Neural progenitor cell (in vitro differentiated cells): Measurements from ENCODE around the gene JSRP1. TPM values are rescaled to one million over a fixed set of nuclear protein-coding genes. Genes with fewer than 3 reads are reported as not detected.
A peak's percentile ranks its signal among the peaks of the same experiment; 100 is the strongest.

Experiments
- DNase-seq: peaks from one replicate; pipeline ENCODE4 v3.0.0-alpha.2; 2016; ENCODE audit warnings: low spot score
- H2AFZ ChIP-seq: fragments of 200-600 bp; sonication (generic); replicated peaks from 2 replicates; pipeline ENCODE4 v1.6.1; 2016; ENCODE audit warnings: antibody characterized with exemption
- H3F3A ChIP-seq: fragments of 200-600 bp; sonication (generic); 2 replicates; pipeline ENCODE4 v1.6.1; 2016; ENCODE audit warnings: antibody characterized with exemption, low read depth
- H3K27ac ChIP-seq: fragments of 200-600 bp; sonication (generic); 2 replicates; pipeline ENCODE4 v1.5.1; 2016; ENCODE audit warnings: mild to moderate bottlenecking
- H3K27me3 ChIP-seq: fragments of 200-600 bp; sonication (generic); 2 replicates; pipeline ENCODE4 v1.6.1; 2016; ENCODE audit warnings: mild to moderate bottlenecking, moderate library complexity
- H3K36me3 ChIP-seq: fragments of 200-600 bp; sonication (generic); 2 replicates; pipeline ENCODE4 v1.5.1; 2016
- H3K4me1 ChIP-seq: fragments of 200-600 bp; sonication (generic); 2 replicates; pipeline ENCODE4 v1.6.1; 2016; ENCODE audit warnings: mixed run types
- H3K4me2 ChIP-seq: fragments of 200-600 bp; sonication (generic); 2 replicates; pipeline ENCODE4 v1.6.1; 2016
- H3K4me3 ChIP-seq: fragments of 200-600 bp; sonication (generic); 2 replicates; pipeline ENCODE4 v1.5.1; 2016
- H3K79me2 ChIP-seq: fragments of 200-600 bp; sonication (generic); 2 replicates; pipeline ENCODE4 v1.6.1; 2016; ENCODE audit warnings: low read depth
- H3K9ac ChIP-seq: fragments of 200-600 bp; sonication (generic); 2 replicates; pipeline ENCODE4 v1.6.1; 2016
- H3K9me3 ChIP-seq: fragments of 200-600 bp; sonication (generic); 2 replicates; pipeline ENCODE4 v1.5.1; 2016; ENCODE audit warnings: low read depth
- H4K20me1 ChIP-seq: fragments of 200-600 bp; sonication (generic); 2 replicates; pipeline ENCODE4 v1.6.1; 2016; ENCODE audit warnings: low read depth
- H3K27ac Mint-ChIP-seq: 3 replicates; pipeline ENCODE4 v1.8.0; 2021; ENCODE audit warnings: mixed read lengths
- H3K27me3 Mint-ChIP-seq: 2 replicates; pipeline ENCODE4 v1.8.0; 2022; ENCODE audit warnings: low read depth, mild to moderate bottlenecking, inconsistent platforms, moderate library complexity, mixed read lengths; ENCODE audit not compliant: insufficient read depth
- H3K36me3 Mint-ChIP-seq: 3 replicates; pipeline ENCODE4 v1.8.0; 2021; ENCODE audit warnings: mixed read lengths
- H3K4me1 Mint-ChIP-seq: 3 replicates; pipeline ENCODE4 v1.8.0; 2021; ENCODE audit warnings: mixed read lengths
- H3K4me3 Mint-ChIP-seq: 3 replicates; pipeline ENCODE4 v1.8.0; 2021; ENCODE audit warnings: mild to moderate bottlenecking, moderate library complexity, mixed read lengths
- H3K9me3 Mint-ChIP-seq: 3 replicates; pipeline ENCODE4 v1.8.0; 2020; ENCODE audit warnings: mixed read lengths
- EZH2 ChIP-seq: fragments of 200-600 bp; sonication (generic); IDR thresholded peaks from 2 replicates; pipeline ENCODE4 v1.6.1; 2017; ENCODE audit warnings: antibody characterized with exemption, mild to moderate bottlenecking, moderate library complexity
- EZH2phosphoT487 ChIP-seq: fragments of 200-600 bp; sonication (generic); IDR thresholded peaks from 2 replicates; pipeline ENCODE4 v1.6.1; 2017; ENCODE audit warnings: antibody characterized with exemption
- total RNA-seq: library from RNA; depleted of rRNA; stranded (reverse); fragments of >200 nt; gene quantifications from 2 replicates; pipeline ENCODE4 v1.2.3, GENCODE V29; 2015; ENCODE audit warnings: low replicate concordance
- TF ChIP-seq, protein P1 (sequence below): fragments of 200-600 bp; sonication (generic); IDR thresholded peaks from 2 replicates; pipeline ENCODE4 v1.5.1; 2017; ENCODE audit warnings: antibody characterized with exemption, mild to moderate bottlenecking

Gene JSRP1
- total RNA-seq, 1 donor from 2014 or later: not detected

DNA sequence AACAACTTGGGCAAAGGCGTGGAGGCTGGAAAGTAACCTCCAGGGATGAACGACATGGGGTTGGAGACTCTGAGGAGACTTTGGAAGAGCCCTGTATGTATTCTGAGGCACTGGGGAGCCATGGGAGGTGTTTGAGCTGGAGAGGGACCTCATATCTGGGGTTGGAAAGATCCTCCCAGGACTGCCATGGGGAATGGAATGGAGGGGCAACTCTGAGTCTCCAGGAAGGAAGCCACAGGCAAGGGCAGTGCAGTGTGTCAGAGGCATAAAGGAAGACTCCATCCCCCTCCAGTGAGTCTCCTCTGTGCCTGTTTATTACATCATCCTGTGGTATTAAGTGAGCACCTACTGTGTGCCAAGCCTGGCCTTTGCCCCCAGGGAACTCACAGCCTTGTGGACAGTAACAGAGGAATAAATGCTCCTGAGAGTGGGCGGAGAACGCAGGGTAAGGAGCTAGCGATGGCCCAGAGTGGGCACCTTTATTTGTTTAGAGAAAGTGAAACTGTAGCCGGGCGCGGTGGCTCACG lies 18.0 kb upstream of the JSRP1 start:
- no peak overlapping the region for H3K9ac ChIP-seq
- no peaks in the 10 kb centered on the region for H3K9me3 Mint-ChIP-seq
- H3K36me3 Mint-ChIP-seq: peaks cover 5% of the 10 kb centered on the region
- no peak overlapping the region for H3K27ac ChIP-seq
- H3K4me2 ChIP-seq: peak overlapping the region; percentile 87
- H3K27ac Mint-ChIP-seq: peak overlapping the region; percentile 51
- peaks cover 26% of the 10 kb centered on the region for H3F3A ChIP-seq
- H4K20me1 ChIP-seq: peaks cover 60% of the 10 kb centered on the region
- H3K4me1 ChIP-seq: peaks cover 17% of the 10 kb centered on the region
- no peak for DNase-seq
- H3K79me2 ChIP-seq: peaks cover 51% of the 10 kb centered on the region
- H3K27me3 ChIP-seq: no peaks in the 10 kb centered on the region
- TF ChIP-seq EZH2phosphoT487: no peak
- peak overlapping the region; percentile 31 for H3K4me3 Mint-ChIP-seq
- H3K4me1 Mint-ChIP-seq: peaks cover 27% of the 10 kb centered on the region
- H3K9me3 ChIP-seq: no peaks in the 10 kb centered on the region
- H2AFZ ChIP-seq: no peak overlapping the region
- H3K27me3 Mint-ChIP-seq: peaks cover 7% of the 10 kb centered on the region
- peak overlapping the region; percentile 33 for H3K4me3 ChIP-seq
- H3K36me3 ChIP-seq: no peaks in the 10 kb centered on the region

DNA sequence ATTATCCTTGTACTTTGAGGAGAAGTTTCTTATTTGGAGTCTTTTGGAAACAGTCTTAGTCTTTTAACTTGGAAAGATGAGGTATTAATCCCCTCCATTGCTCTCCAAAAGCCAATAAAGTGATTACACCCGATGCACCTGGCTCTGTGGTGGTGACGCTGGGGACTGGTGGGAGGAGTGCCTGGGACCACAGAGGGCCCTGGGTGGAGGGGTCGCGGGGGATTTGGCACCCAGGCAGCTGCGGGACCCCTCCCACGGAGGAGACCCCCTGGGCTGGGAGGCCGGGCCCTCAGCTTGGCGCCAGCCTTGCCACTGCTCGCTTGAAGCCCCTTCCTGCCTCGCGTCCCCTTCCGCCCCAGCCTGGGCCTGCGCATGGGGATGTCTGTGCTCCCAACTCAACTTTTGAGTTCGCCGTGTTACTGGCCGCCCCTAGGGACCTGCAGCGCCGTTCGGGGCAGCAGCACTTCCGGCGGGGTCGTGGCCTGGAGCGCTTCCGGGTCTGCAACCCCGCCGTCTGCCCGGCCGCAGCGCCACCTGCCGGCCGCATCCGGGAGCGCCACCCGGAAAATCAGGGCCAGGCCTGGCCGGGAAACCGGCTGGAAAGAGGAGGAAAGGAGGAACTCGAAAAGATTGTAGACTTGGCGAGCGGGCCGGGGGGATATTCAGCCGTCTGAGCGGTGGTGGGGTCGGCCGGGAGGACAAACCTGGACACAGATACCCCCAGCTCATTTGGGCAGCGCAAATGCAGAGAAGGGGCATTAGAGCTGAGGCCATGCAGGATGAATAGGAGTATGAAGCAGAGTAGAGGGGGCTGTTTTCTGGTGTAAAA lies 17.4 kb upstream of the JSRP1 start:
- Histone ChIP-seq H3K4me3 (peak overlapping the region; percentile 33), H3K9me3 (no peaks in the 10 kb centered on the region), H3K79me2 (peaks cover 55% of the 10 kb centered on the region), H3K36me3 (no peaks in the 10 kb centered on the region), H3K9ac (no peak overlapping the region), H3K27ac (peak overlapping the region; percentile 74), H2AFZ (no peak overlapping the region), H3K27me3 (no peaks in the 10 kb centered on the region), H3K4me2 (peak overlapping the region; percentile 87), H3F3A (peaks cover 28% of the 10 kb centered on the region), H4K20me1 (peaks cover 60% of the 10 kb centered on the region), H3K4me1 (peaks cover 17% of the 10 kb centered on the region)
- H3K36me3 Mint-ChIP-seq: peaks cover 5% of the 10 kb centered on the region
- peaks cover under 1% of the 10 kb centered on the region for H3K9me3 Mint-ChIP-seq
- peaks cover 29% of the 10 kb centered on the region for H3K4me1 Mint-ChIP-seq
- peak overlapping the region; percentile 51 for H3K27ac Mint-ChIP-seq
- H3K27me3 Mint-ChIP-seq: peaks cover 7% of the 10 kb centered on the region
- TF ChIP-seq EZH2phosphoT487: no peak
- TF ChIP-seq, protein P1, sequence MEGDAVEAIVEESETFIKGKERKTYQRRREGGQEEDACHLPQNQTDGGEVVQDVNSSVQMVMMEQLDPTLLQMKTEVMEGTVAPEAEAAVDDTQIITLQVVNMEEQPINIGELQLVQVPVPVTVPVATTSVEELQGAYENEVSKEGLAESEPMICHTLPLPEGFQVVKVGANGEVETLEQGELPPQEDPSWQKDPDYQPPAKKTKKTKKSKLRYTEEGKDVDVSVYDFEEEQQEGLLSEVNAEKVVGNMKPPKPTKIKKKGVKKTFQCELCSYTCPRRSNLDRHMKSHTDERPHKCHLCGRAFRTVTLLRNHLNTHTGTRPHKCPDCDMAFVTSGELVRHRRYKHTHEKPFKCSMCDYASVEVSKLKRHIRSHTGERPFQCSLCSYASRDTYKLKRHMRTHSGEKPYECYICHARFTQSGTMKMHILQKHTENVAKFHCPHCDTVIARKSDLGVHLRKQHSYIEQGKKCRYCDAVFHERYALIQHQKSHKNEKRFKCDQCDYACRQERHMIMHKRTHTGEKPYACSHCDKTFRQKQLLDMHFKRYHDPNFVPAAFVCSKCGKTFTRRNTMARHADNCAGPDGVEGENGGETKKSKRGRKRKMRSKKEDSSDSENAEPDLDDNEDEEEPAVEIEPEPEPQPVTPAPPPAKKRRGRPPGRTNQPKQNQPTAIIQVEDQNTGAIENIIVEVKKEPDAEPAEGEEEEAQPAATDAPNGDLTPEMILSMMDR: peak; percentile 97
- peak; percentile 95 for DNase-seq
- H3K4me3 Mint-ChIP-seq: peak overlapping the region; percentile 35

GRCh38 chr19:2271234-2272103 lies 15.3 kb upstream of the JSRP1 start:
- Histone ChIP-seq H4K20me1 (peaks cover 60% of the 10 kb centered on the region), H3K4me3 (peak overlapping the region; percentile 84)
- no peak overlapping the region for H3K27ac Mint-ChIP-seq

More at GRCh38 chr19:2271234-2272103, 15.3 kb upstream of the JSRP1 start:
- H3K27me3 Mint-ChIP-seq: peaks cover 9% of the 10 kb centered on the region
- H3K36me3 Mint-ChIP-seq: peaks cover 5% of the 10 kb centered on the region
- H3K4me3 Mint-ChIP-seq: peak overlapping the region; percentile 87
- peak overlapping the region; percentile 87 for H3K4me2 ChIP-seq
- peak; percentile 26 for DNase-seq
- H3K9ac ChIP-seq: peak overlapping the region; percentile 91
- peaks cover 38% of the 10 kb centered on the region for H3F3A ChIP-seq
- H3K4me1 Mint-ChIP-seq: peaks cover 32% of the 10 kb centered on the region
- TF ChIP-seq EZH2: no peak
- TF ChIP-seq EZH2phosphoT487: no peak
- TF ChIP-seq, protein P1: no peak
- H3K27me3 ChIP-seq: no peaks in the 10 kb centered on the region
- peaks cover 57% of the 10 kb centered on the region for H3K79me2 ChIP-seq
- no peak overlapping the region for H3K27ac ChIP-seq
- H3K36me3 ChIP-seq: no peaks in the 10 kb centered on the region
- H3K9me3 ChIP-seq: no peaks in the 10 kb centered on the region
- peaks cover 17% of the 10 kb centered on the region for H3K4me1 ChIP-seq
- no peak overlapping the region for H2AFZ ChIP-seq
- H3K9me3 Mint-ChIP-seq: peaks cover 1% of the 10 kb centered on the region
